ENCODE results near the gene ATP2C1. TPM values are rescaled to one million over a fixed set of nuclear protein-coding genes. Genes with fewer than 3 reads are reported as not detected.

Gene ATP2C1
- total and polyA plus RNA-seq, 2 of the 13 experiments (the other 11 are each of a cell fraction or from before 2014, with no cell fraction given) = 32.4 to 37.6 TPM

GRCh38 chr3:130851277-130851676 lies 42.6 kb upstream of the ATP2C1 start (continued):
- TF ChIP-seq, protein P1, sequence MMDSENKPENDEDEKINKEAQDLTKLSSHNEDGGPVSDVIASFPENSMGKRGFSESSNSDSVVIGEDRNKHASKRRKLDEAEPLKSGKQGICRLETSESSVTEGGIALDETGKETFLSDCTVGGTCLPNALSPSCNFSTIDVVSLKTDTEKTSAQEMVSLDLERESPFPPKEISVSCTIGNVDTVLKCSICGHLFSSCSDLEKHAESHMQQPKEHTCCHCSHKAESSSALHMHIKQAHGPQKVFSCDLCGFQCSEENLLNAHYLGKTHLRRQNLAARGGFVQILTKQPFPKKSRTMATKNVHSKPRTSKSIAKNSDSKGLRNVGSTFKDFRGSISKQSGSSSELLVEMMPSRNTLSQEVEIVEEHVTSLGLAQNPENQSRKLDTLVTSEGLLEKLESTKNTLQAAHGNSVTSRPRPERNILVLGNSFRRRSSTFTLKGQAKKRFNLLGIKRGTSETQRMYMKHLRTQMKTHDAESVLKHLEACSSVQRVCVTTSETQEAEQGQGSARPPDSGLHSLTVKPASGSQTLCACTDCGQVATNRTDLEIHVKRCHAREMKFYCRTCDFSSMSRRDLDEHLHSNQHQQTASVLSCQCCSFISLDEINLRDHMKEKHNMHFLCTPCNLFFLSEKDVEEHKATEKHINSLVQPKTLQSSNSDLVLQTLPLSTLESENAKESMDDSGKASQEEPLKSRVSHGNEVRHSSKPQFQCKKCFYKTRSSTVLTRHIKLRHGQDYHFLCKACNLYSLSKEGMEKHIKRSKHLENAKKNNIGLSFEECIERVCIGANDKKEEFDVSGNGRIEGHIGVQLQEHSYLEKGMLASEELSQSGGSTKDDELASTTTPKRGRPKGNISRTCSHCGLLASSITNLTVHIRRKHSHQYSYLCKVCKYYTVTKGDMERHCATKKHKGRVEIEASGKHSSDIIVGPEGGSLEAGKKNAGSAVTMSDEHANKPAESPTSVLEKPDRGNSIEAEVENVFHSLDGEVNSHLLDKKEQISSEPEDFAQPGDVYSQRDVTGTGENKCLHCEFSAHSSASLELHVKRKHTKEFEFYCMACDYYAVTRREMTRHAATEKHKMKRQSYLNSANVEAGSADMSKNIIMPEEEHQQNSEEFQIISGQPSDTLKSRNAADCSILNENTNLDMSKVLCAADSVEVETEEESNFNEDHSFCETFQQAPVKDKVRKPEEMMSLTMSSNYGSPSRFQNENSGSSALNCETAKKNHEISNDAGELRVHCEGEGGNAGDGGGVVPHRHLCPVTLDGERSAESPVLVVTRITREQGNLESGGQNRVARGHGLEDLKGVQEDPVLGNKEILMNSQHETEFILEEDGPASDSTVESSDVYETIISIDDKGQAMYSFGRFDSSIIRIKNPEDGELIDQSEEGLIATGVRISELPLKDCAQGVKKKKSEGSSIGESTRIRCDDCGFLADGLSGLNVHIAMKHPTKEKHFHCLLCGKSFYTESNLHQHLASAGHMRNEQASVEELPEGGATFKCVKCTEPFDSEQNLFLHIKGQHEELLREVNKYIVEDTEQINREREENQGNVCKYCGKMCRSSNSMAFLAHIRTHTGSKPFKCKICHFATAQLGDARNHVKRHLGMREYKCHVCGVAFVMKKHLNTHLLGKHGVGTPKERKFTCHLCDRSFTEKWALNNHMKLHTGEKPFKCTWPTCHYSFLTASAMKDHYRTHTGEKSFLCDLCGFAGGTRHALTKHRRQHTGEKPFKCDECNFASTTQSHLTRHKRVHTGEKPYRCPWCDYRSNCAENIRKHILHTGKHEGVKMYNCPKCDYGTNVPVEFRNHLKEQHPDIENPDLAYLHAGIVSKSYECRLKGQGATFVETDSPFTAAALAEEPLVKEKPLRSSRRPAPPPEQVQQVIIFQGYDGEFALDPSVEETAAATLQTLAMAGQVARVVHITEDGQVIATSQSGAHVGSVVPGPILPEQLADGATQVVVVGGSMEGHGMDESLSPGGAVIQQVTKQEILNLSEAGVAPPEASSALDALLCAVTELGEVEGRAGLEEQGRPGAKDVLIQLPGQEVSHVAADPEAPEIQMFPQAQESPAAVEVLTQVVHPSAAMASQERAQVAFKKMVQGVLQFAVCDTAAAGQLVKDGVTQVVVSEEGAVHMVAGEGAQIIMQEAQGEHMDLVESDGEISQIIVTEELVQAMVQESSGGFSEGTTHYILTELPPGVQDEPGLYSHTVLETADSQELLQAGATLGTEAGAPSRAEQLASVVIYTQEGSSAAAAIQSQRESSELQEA (CRISPR knock-in tag; IDR thresholded peaks at IDR 0.05; ENCODE audit: not compliant biosample characterization) = no peak
- TF ChIP-seq ZNF224 (CRISPR knock-in tag; IDR thresholded peaks at IDR 0.05) (no peak), ZSCAN22 (CRISPR knock-in tag; IDR thresholded peaks at IDR 0.05) (no peak), ZNF20 (CRISPR knock-in tag; IDR thresholded peaks at IDR 0.05) (no peak), ZNF234 (CRISPR knock-in tag; conservative IDR thresholded peaks at IDR 0.05) (no peak)

- Histone ChIP-seq H3K9ac (ENCODE audit: insufficient read depth, low read depth, low read length) (no peak overlapping the region), H3K36me3 (replicated peaks in 1 of 2; ENCODE audit: control insufficient read depth in 1 of 2, insufficient read depth in 2 of 2, low read length in 2 of 2) (no peaks in the 10 kb centered on the region), H3K27ac (ENCODE audit: extremely low read length, insufficient read depth, low read length) (no peak overlapping the region), H4K20me1 (ENCODE audit: insufficient read depth, low read length) (no peaks in the 10 kb centered on the region), H3K9me3 (ENCODE audit: low read length) (no peaks in the 10 kb centered on the region), H3K27me3 (ENCODE audit: control insufficient read depth in 1 of 2, insufficient read depth in 2 of 2, low read length in 2 of 2) (peaks cover 1 to 4% of the 10 kb centered on the region in 2 experiments; a peak in 2 of 5 replicates), H3K4me3 (replicated peaks in 1 of 3; ENCODE audit: insufficient read depth in 1 of 3, low read depth in 2 of 3, low read length in 3 of 3) (no peak overlapping the region), H3K4me1 (ENCODE audit: insufficient read depth, low read length) (no peaks in the 10 kb centered on the region), H3K4me2 (ENCODE audit: low read depth, low read length) (no peak overlapping the region), H3K79me2 (ENCODE audit: insufficient read depth, low read length) (no peaks in the 10 kb centered on the region), H2AFZ (ENCODE audit: low read length) (no peak overlapping the region)
- 0% methylated on average over 2 of the region's 2 CpGs for WGBS (ENCODE audit: low lambda C conversion rate)
- ATAC-seq = no peak
- intact Hi-C loops (cut with micrococcal nuclease; ENCODE audit: unreplicated experiment) (no loop called here), in situ Hi-C loops (cut with HindIII; ENCODE audit: extremely low pct_ligation_motif_present, low pct_unique_long_range_greater_than_20kb) (no loop called here)
- no peak for DNase-seq (ENCODE audit: low spot score)
- CTCF ChIA-PET (ENCODE audit: low intra/inter-chr PET ratio, low total read pairs) = no interaction called here
- FAIRE-seq = no peak
- POLR2A ChIA-PET = no interaction called here
- no TSS peak for BruUV-seq (replicated peaks)
- no peak for TF ChIP-seq ZFP36 (IDR thresholded peaks at IDR 0.05; ENCODE audit: borderline replicate concordance, low read depth, low read length, partially characterized antibody)
- TF ChIP-seq NCOR1 (IDR thresholded peaks at IDR 0.05; ENCODE audit: borderline replicate concordance, low read length) = no peak
- TF ChIP-seq, protein P2, sequence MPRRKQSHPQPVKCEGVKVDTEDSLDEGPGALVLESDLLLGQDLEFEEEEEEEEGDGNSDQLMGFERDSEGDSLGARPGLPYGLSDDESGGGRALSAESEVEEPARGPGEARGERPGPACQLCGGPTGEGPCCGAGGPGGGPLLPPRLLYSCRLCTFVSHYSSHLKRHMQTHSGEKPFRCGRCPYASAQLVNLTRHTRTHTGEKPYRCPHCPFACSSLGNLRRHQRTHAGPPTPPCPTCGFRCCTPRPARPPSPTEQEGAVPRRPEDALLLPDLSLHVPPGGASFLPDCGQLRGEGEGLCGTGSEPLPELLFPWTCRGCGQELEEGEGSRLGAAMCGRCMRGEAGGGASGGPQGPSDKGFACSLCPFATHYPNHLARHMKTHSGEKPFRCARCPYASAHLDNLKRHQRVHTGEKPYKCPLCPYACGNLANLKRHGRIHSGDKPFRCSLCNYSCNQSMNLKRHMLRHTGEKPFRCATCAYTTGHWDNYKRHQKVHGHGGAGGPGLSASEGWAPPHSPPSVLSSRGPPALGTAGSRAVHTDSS (CRISPR knock-in tag; conservative IDR thresholded peaks at IDR 0.05) = no peak
- TF ChIP-seq KLF15 (CRISPR knock-in tag; IDR thresholded peaks at IDR 0.05; ENCODE audit: borderline replicate concordance) = no peak
- TF ChIP-seq TARDBP (CRISPR knock-in tag; IDR thresholded peaks at IDR 0.05) = no peak
- no peak for TF ChIP-seq ZNF556 (CRISPR knock-in tag; IDR thresholded peaks at IDR 0.05; ENCODE audit: borderline replicate concordance)
Observed at GRCh38 chr3:130853581-130853980, 40.3 kb upstream of the ATP2C1 start.

Data from HepG2 (cell line).